SK-N-MC (cell line): ENCODE measurements around the gene C1orf146.

Experiments
- DNase-seq: peaks from one replicate; pipeline ENCODE4 v3.0.0-alpha.2; 2011; ENCODE audit warnings: low read depth, low spot score
- H3K27ac ChIP-seq: fragments of 200-600 bp; sonication (generic); 2 replicates; pipeline ENCODE4 v1.5.1; 2016; ENCODE audit warnings: mixed run types
- H3K36me3 ChIP-seq: fragments of 200-600 bp; sonication (generic); 2 replicates; pipeline ENCODE4 v1.6.1; 2017; ENCODE audit warnings: antibody characterized with exemption, low read length, mixed read lengths; ENCODE audit not compliant: insufficient read depth
- H3K4me3 ChIP-seq: fragments of 200-600 bp; sonication (generic); 2 replicates; pipeline ENCODE4 v1.5.1; 2016
- H3K9ac ChIP-seq: fragments of 200-600 bp; sonication (generic); 2 replicates; pipeline ENCODE4 v1.8.0; 2017; ENCODE audit warnings: mixed run types, mixed read lengths; ENCODE audit not compliant: insufficient read length
- H3K9me3 ChIP-seq: fragments of 200-600 bp; sonication (generic); 2 replicates; pipeline ENCODE4 v1.6.1; 2017; ENCODE audit warnings: low read depth, mild to moderate bottlenecking, antibody characterized with exemption, low read length, moderate library complexity, mixed read lengths
- EZH2 ChIP-seq: fragments of 200-600 bp; sonication (generic); IDR thresholded peaks from one replicate; pipeline ENCODE4 v1.6.1; 2017; ENCODE audit warnings: antibody characterized with exemption
- FOXP2 ChIP-seq: optimal IDR thresholded peaks from 2 replicates; pipeline ENCODE3; 2011; ENCODE audit warnings: mild to moderate bottlenecking, moderate library complexity; ENCODE audit not compliant: insufficient read depth; ENCODE audit errors: extremely low read length, control extremely low read depth
- POLR2AphosphoS5 ChIP-seq: IDR thresholded peaks from 2 replicates; pipeline ENCODE4 v1.6.1; 2012; ENCODE audit warnings: mild to moderate bottlenecking, low read depth, low read length, borderline replicate concordance

C1orf146 gene

GRCh38 chr1:92194511-92194910 lies 23.2 kb upstream of the C1orf146 start:
- H3K9ac ChIP-seq: no peak overlapping the region
- H3K4me3 ChIP-seq: no peak overlapping the region
- TF ChIP-seq EZH2: no peak
- TF ChIP-seq POLR2AphosphoS5: no peak
- no peak for TF ChIP-seq FOXP2
- no peak overlapping the region for H3K27ac ChIP-seq
- no peaks in the 10 kb centered on the region for H3K36me3 ChIP-seq
- no peak for DNase-seq
- no peaks in the 10 kb centered on the region for H3K9me3 ChIP-seq

GRCh38 chr1:92201973-92202372 lies 15.7 kb upstream of the C1orf146 start:
- H3K9ac ChIP-seq: no peak overlapping the region
- TF ChIP-seq POLR2AphosphoS5 (no peak), FOXP2 (no peak), EZH2 (no peak)
- H3K9me3 ChIP-seq: peaks cover 3% of the 10 kb centered on the region; the same call in 1 of the 2 replicates
- H3K36me3 ChIP-seq: no peaks in the 10 kb centered on the region
- no peak overlapping the region for H3K4me3 ChIP-seq
- H3K27ac ChIP-seq: no peak overlapping the region
- DNase-seq: peak; percentile 35

DNA sequence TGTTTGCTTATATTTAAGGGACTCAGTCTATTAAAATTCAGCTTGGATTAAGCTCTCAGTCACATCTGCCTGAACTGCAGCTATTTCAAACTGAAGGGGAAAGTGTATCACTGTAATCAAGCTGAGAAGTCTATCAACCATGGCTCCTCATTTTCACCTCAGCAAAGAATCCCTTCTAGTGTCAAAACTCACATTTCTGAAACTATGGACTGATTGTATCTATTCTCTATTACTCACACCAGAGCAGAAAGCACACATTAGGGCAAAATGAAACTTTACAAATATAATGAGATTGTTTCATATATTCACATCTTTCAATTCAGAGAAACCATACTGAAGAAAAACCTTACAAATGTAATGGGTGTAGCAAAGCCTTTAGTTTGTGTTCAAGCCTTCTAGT lies 14.6 kb upstream of the C1orf146 start:
- no peak for TF ChIP-seq EZH2
- TF ChIP-seq POLR2AphosphoS5: no peak
- no peak for TF ChIP-seq FOXP2
- no peak for DNase-seq
- no peak overlapping the region for H3K9ac ChIP-seq
- H3K9me3 ChIP-seq: peaks cover 3% of the 10 kb centered on the region; the same call in 1 of the 2 replicates
- H3K27ac ChIP-seq: no peak overlapping the region
- no peaks in the 10 kb centered on the region for H3K36me3 ChIP-seq
- H3K4me3 ChIP-seq: no peak overlapping the region

GRCh38 chr1:92210701-92211100 lies 7.0 kb upstream of the C1orf146 start:
- Histone ChIP-seq H3K9ac (no peak overlapping the region), H3K9me3 (peaks cover 3% of the 10 kb centered on the region; the same call in 1 of the 2 replicates), H3K4me3 (no peak overlapping the region), H3K27ac (no peak overlapping the region), H3K36me3 (no peaks in the 10 kb centered on the region)
- no peak for DNase-seq
- TF ChIP-seq EZH2 (no peak), FOXP2 (no peak), POLR2AphosphoS5 (no peak)

GRCh38 chr1:92211166-92211565 lies 6.5 kb upstream of the C1orf146 start:
- TF ChIP-seq FOXP2: no peak
- TF ChIP-seq POLR2AphosphoS5: no peak
- no peak for TF ChIP-seq EZH2
- no peak for DNase-seq
- no peaks in the 10 kb centered on the region for H3K36me3 ChIP-seq
- no peak overlapping the region for H3K27ac ChIP-seq
- no peak overlapping the region for H3K4me3 ChIP-seq
- H3K9ac ChIP-seq: no peak overlapping the region
- peaks cover 2% of the 10 kb centered on the region; the same call in 1 of the 2 replicates for H3K9me3 ChIP-seq

DNA sequence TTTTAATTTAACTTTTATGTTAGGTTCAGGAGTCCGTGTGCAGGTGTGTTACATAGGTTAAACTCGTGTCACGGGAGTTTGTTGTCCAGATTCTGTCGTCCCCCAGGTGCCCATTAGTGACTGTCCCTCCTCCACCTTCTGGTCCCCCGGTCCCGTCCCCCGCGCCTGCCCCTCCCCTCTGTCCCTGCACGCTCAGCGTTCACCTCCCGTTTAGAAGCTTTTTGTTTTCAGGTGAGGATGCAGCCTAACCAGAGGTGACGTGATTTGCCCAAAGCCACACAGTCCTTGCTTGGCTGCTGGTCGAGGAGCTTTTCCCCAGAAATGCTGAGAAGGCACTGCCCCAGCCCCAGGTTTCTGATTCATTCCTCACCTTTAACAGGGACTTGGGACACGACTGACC lies 844 bp downstream of the C1orf146 start:
- Histone ChIP-seq H3K4me3 (no peak overlapping the region), H3K9ac (no peak overlapping the region), H3K36me3 (no peaks in the 10 kb centered on the region), H3K27ac (no peak overlapping the region), H3K9me3 (no peaks in the 10 kb centered on the region)
- DNase-seq: no peak
- TF ChIP-seq FOXP2 (no peak), POLR2AphosphoS5 (no peak), EZH2 (no peak)

GRCh38 chr1:92219028-92219427 lies 1.3 kb downstream of the C1orf146 start:
- Histone ChIP-seq H3K9me3 (no peaks in the 10 kb centered on the region), H3K9ac (no peak overlapping the region), H3K27ac (no peak overlapping the region), H3K36me3 (no peaks in the 10 kb centered on the region), H3K4me3 (no peak overlapping the region)
- TF ChIP-seq EZH2: no peak
- no peak for TF ChIP-seq FOXP2
- no peak for TF ChIP-seq POLR2AphosphoS5
- DNase-seq: no peak

DNA sequence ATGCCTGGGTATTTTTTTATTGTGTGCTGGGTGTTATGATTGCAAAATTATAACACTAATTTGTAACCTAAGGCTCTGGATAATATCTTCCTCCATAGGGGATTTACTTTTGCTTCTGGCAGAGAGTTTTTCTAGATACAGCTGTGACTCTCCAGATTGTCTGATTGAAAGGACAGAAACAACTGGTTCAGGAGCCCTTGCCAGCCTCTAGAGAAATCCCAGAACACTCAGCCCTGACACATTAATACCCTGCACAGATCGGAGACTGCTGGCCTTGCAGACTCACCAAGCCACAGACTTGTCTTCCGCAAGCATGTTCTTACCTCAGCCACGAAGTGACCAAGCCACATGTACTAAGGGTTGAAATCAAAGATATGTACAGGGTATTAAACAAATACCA lies 10.7 kb downstream of the C1orf146 start:
- H3K4me3 ChIP-seq: no peak overlapping the region
- H3K9ac ChIP-seq: no peak overlapping the region
- TF ChIP-seq FOXP2 (no peak), EZH2 (no peak), POLR2AphosphoS5 (no peak)
- no peaks in the 10 kb centered on the region for H3K36me3 ChIP-seq
- DNase-seq: no peak
- no peaks in the 10 kb centered on the region for H3K9me3 ChIP-seq
- H3K27ac ChIP-seq: no peak overlapping the region

GRCh38 chr1:92230736-92231135 lies 13.0 kb downstream of the C1orf146 start:
- TF ChIP-seq POLR2AphosphoS5: no peak
- no peak for TF ChIP-seq FOXP2
- TF ChIP-seq EZH2: no peak
- H3K36me3 ChIP-seq: no peaks in the 10 kb centered on the region
- DNase-seq: no peak
- no peak overlapping the region for H3K9ac ChIP-seq
- H3K4me3 ChIP-seq: no peak overlapping the region
- H3K27ac ChIP-seq: no peak overlapping the region
- H3K9me3 ChIP-seq: no peaks in the 10 kb centered on the region
